Lower lobe of right lung (tissue), 2 donors: ENCODE data around the gene DNAH11. TPM values are rescaled to one million over a fixed set of nuclear protein-coding genes. Genes with fewer than 3 reads are reported as not detected.
"Not testable (repeated sequence)": the region's sequence is repeated elsewhere in the genome, so short reads cannot be mapped to it uniquely, and the experiment has no call there.

Source experiments
- ATAC-seq, 2 donors: fragments of 200-7000 bp; cut with Tn5 transposase; one replicate each; pipeline ENCODE4 v1.9.1; 2020 to 2022; ENCODE audit warnings: mild to moderate bottlenecking in 2 of 2, moderate library complexity in 2 of 2
- DNase-seq: peaks from one replicate; pipeline ENCODE4 v3.0.0-alpha.2; 2020
- H3K27ac ChIP-seq: fragments of 200-600 bp; one replicate; pipeline ENCODE4 v1.8.0; 2022
- H3K27me3 ChIP-seq: fragments of 200-600 bp; one replicate; pipeline ENCODE4 v1.8.0; 2022; ENCODE audit warnings: low read depth
- H3K36me3 ChIP-seq: fragments of 200-600 bp; one replicate; pipeline ENCODE4 v1.8.0; 2022; ENCODE audit warnings: mild to moderate bottlenecking
- H3K4me1 ChIP-seq: fragments of 200-600 bp; one replicate; pipeline ENCODE4 v1.8.0; 2022
- H3K4me3 ChIP-seq: fragments of 200-600 bp; one replicate; pipeline ENCODE4 v1.8.0; 2022; ENCODE audit warnings: mild to moderate bottlenecking
- H3K9me3 ChIP-seq: fragments of 200-600 bp; one replicate; pipeline ENCODE4 v1.8.0; 2022
- intact Hi-C: fragments of 100-400 bp; cut with DNase I; formaldehyde crosslinking; loops from one replicate; pipeline ENCODE4 v1.11.0; 2022
- total RNA-seq: library from RNA; stranded (reverse); fragmentation: NEBNext Ultra II Directional; extraction: Animal tissue kit (Norgen Biotek cat#: 25700); gene quantifications from one replicate; pipeline ENCODE4 v1.2.1, GENCODE V29; 2021
- TF ChIP-seq, protein P1 (sequence below): fragments of 200-600 bp; IDR thresholded peaks from one replicate; pipeline ENCODE4 v1.8.0; 2022; ENCODE audit warnings: antibody characterized with exemption, mild to moderate bottlenecking
- donor health status: DM: no; HTN: yes; CAD: no; lungs with severe emphysema.

DNAH11 gene
- total RNA-seq, 1 donor from 2014 or later = 8.9 TPM

- ATAC-seq (no peak), DNase-seq (no peak)
- TF ChIP-seq, protein P1, sequence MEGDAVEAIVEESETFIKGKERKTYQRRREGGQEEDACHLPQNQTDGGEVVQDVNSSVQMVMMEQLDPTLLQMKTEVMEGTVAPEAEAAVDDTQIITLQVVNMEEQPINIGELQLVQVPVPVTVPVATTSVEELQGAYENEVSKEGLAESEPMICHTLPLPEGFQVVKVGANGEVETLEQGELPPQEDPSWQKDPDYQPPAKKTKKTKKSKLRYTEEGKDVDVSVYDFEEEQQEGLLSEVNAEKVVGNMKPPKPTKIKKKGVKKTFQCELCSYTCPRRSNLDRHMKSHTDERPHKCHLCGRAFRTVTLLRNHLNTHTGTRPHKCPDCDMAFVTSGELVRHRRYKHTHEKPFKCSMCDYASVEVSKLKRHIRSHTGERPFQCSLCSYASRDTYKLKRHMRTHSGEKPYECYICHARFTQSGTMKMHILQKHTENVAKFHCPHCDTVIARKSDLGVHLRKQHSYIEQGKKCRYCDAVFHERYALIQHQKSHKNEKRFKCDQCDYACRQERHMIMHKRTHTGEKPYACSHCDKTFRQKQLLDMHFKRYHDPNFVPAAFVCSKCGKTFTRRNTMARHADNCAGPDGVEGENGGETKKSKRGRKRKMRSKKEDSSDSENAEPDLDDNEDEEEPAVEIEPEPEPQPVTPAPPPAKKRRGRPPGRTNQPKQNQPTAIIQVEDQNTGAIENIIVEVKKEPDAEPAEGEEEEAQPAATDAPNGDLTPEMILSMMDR = no peak
- no peaks in the 10 kb centered on the region for H3K4me1 ChIP-seq
- H3K36me3 ChIP-seq = no peaks in the 10 kb centered on the region
- H3K9me3 ChIP-seq = no peaks in the 10 kb centered on the region
- no peaks in the 10 kb centered on the region for H3K27me3 ChIP-seq
- intact Hi-C loops = no loop called here
- no peak overlapping the region for H3K4me3 ChIP-seq
- no peak overlapping the region for H3K27ac ChIP-seq
These were observed 127.7 kb downstream of the DNAH11 start for GRCh38 chr7:21670496-21670895.

DNA sequence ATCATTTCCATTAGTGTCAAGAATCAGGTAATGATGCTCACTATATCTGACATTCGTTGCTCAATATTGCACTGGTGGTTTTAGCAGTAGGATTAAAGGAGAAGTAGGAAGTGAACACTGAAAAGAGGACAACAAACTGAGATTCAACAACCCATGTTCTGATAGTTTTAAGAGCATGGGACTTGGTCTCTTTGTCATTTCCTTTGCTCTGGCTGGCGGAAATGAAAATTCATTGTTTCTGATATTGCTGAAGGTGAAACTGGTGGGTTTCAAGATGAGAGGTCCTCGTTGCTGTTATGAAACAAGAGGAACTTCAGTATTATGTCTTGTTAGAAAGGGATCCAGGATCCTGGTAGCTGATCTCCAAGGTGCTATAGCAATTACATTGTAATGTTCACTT is 129.0 kb downstream of the DNAH11 start:
- Histone ChIP-seq H3K27me3 (no peaks in the 10 kb centered on the region), H3K27ac (no peak overlapping the region), H3K4me1 (no peaks in the 10 kb centered on the region), H3K9me3 (no peaks in the 10 kb centered on the region), H3K36me3 (no peaks in the 10 kb centered on the region), H3K4me3 (no peak overlapping the region)
- no peak for DNase-seq
- no peak for ATAC-seq
- intact Hi-C loops = no loop called here
- TF ChIP-seq, protein P1 = no peak

GRCh38 chr7:21675255-21675654 is 132.4 kb downstream of the DNAH11 start:
- TF ChIP-seq, protein P1 = no peak
- Histone ChIP-seq H3K4me1 (no peaks in the 10 kb centered on the region), H3K9me3 (peaks cover 5% of the 10 kb centered on the region), H3K27ac (no peak overlapping the region), H3K36me3 (no peaks in the 10 kb centered on the region), H3K4me3 (no peak overlapping the region), H3K27me3 (no peaks in the 10 kb centered on the region)
- intact Hi-C loops = no loop called here
- ATAC-seq (no peak), DNase-seq (no peak)

- intact Hi-C loops = no loop called here
- H3K9me3 ChIP-seq = no peaks in the 10 kb centered on the region
- no peak overlapping the region for H3K4me3 ChIP-seq
- no peaks in the 10 kb centered on the region for H3K27me3 ChIP-seq
- TF ChIP-seq, protein P1 = no peak
- ATAC-seq = no peak
- H3K4me1 ChIP-seq = no peaks in the 10 kb centered on the region
- H3K27ac ChIP-seq = no peak overlapping the region
- DNase-seq = no peak
- no peaks in the 10 kb centered on the region for H3K36me3 ChIP-seq
These were observed 147.9 kb downstream of the DNAH11 start for GRCh38 chr7:21690705-21691104.

- H3K4me3 ChIP-seq, H3K36me3 ChIP-seq, intact Hi-C loops, DNase-seq, H3K27ac ChIP-seq, H3K27me3 ChIP-seq, H3K4me1 ChIP-seq, H3K9me3 ChIP-seq: not testable (repeated sequence)
- ATAC-seq = peak; percentile 30 to 43
These were observed 148.3 kb downstream of the DNAH11 start for GRCh38 chr7:21691146-21691545.

GRCh38 chr7:21700587-21700986 is 157.7 kb downstream of the DNAH11 start:
- H3K4me3 ChIP-seq, DNase-seq, H3K9me3 ChIP-seq, H3K27me3 ChIP-seq, intact Hi-C loops, H3K4me1 ChIP-seq, ATAC-seq, H3K36me3 ChIP-seq, H3K27ac ChIP-seq: not testable (repeated sequence)

GRCh38 chr7:21702303-21702702 is 159.5 kb downstream of the DNAH11 start:
- TF ChIP-seq, protein P1 = no peak
- ATAC-seq (no peak), DNase-seq (no peak)
- Histone ChIP-seq H3K9me3 (no peaks in the 10 kb centered on the region), H3K36me3 (no peaks in the 10 kb centered on the region), H3K27me3 (no peaks in the 10 kb centered on the region), H3K4me3 (no peak overlapping the region), H3K4me1 (no peaks in the 10 kb centered on the region), H3K27ac (no peak overlapping the region)
- intact Hi-C loops = no loop called here
